ENCODE data around the gene MAGI3.

DNA sequence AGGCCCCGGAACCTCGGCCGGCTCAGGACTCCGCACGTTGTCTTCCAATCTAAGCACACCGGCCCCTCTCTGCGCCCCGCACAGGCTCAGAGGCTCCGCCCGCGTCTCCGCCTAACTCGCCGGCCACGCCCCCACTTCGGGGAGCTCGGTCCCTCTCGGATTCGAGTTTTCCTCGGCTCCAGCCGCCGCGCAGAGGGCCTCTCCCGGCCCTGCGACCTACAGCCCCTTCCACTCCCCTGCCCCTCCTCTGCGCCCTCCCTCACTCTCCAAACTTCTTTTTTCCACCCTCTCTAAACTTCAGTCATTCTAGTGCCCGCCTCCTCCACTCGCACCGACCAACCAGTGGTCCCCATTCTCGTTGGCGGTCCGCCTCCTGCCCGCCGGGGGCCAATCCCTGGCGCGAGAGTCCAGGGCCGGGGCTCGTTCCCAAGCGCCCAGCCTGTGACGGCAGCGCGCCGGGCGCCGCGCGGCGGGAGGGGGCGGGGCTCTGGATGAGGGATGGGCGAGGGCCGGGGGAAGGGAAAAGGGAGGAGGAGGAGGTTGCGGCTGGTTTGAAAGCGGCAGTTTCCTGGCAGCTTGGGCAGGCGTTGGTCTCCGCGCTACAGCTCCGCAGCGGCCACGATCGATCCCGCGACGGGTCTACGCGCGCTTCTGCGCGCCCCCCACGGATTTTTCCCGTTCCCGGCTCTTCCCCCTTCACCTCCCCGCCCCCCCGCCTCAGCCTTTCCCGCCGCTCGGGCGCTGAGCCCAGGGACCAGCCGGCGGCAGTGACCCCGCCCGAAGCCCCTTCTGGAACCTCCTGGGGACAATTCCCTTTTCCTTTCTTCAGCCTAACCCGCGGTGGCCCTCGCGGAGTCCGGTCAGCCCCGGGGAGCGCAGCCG, at the start of gene MAGI3:
- TF ChIP-seq PCBP2 (optimal IDR thresholded peaks at IDR 0.05; ENCODE audit: low read depth, low read length, poor library complexity, severe bottlenecking) (no peak), ADNP (CRISPR knock-in tag; IDR thresholded peaks at IDR 0.05) (no peak), DPF2 (CRISPR knock-in tag; IDR thresholded peaks at IDR 0.05; ENCODE audit: borderline replicate concordance, low read depth) (no peak), CBX2 (IDR thresholded peaks at IDR 0.05; ENCODE audit: low read depth, low read length) (no peak), CBX2 (CRISPR knock-in tag; IDR thresholded peaks at IDR 0.05; ENCODE audit: low read depth) (no peak)
